Activated naive CD4-positive, alpha-beta T cell treated with anti-CD3 and anti-CD28 coated beads, Interleukin-2, amount 50 U/mL, for 72 hours (primary cell): ENCODE data around the gene NUTM2G. TPM values are rescaled to one million over a fixed set of nuclear protein-coding genes. Genes with fewer than 3 reads are reported as not detected.
"Not testable (repeated sequence)": the region's sequence is repeated elsewhere in the genome, so short reads cannot be mapped to it uniquely, and the experiment has no call there.

Experiments
- ATAC-seq, 2 donors: fragments of 150-1000 bp; cut with Tn5 transposase; 2 replicates each; pipeline ENCODE4 v1.10.0; 2021; ENCODE audit warnings: mild to moderate bottlenecking in 2 of 2, moderate library complexity in 2 of 2
- DNase-seq, 2 donors: peaks; one replicate each; pipeline ENCODE4 v3.0.0; 2021 to 2022; ENCODE audit warnings: low spot score in 2 of 2
- H3K27ac Mint-ChIP-seq, 2 donors: one replicate each; pipeline ENCODE4 v1.8.0; 2022; ENCODE audit warnings: mild to moderate bottlenecking in 2 of 2, mixed read lengths in 2 of 2
- H3K36me3 Mint-ChIP-seq, 2 donors: one replicate each; pipeline ENCODE4 v1.8.0; 2022; ENCODE audit warnings: mixed read lengths in 2 of 2
- H3K9me3 Mint-ChIP-seq, 2 donors: one replicate each; pipeline ENCODE4 v1.8.0; 2022; ENCODE audit warnings: mixed read lengths in 2 of 2
- total RNA-seq, 2 donors: library from RNA; stranded (reverse); gene quantifications; one replicate each; pipeline ENCODE4 v1.2.3, GENCODE V29; 2022

NUTM2G gene
- total RNA-seq, 2 donors from 2014 or later = not detected

GRCh38 chr9:96935401-96935800 lies 6.8 kb downstream of the NUTM2G start:
- peak overlapping the region in 1 of 2 donors; percentile 79 for H3K27ac Mint-ChIP-seq
- not testable (repeated sequence) for H3K36me3 Mint-ChIP-seq, ATAC-seq, H3K9me3 Mint-ChIP-seq, DNase-seq

GRCh38 chr9:96937442-96937841 lies 8.8 kb downstream of the NUTM2G start:
- not testable (repeated sequence) for H3K9me3 Mint-ChIP-seq, DNase-seq, H3K36me3 Mint-ChIP-seq
- ATAC-seq = peak in 1 of 2 donors; percentile 28
- H3K27ac Mint-ChIP-seq = peak overlapping the region in 1 of 2 donors; percentile 32

GRCh38 chr9:96938957-96939665 lies 10.5 kb downstream of the NUTM2G start:
- DNase-seq, ATAC-seq, H3K9me3 Mint-ChIP-seq, H3K36me3 Mint-ChIP-seq, H3K27ac Mint-ChIP-seq: not testable (repeated sequence)

- H3K36me3 Mint-ChIP-seq, H3K27ac Mint-ChIP-seq, H3K9me3 Mint-ChIP-seq, ATAC-seq, DNase-seq: not testable (repeated sequence)
These were observed 12.3 kb downstream of the NUTM2G start for GRCh38 chr9:96940982-96941381.

- H3K36me3 Mint-ChIP-seq, DNase-seq, H3K27ac Mint-ChIP-seq, ATAC-seq, H3K9me3 Mint-ChIP-seq: not testable (repeated sequence)
These were observed 13.0 kb downstream of the NUTM2G start for GRCh38 chr9:96941628-96942027.

- H3K36me3 Mint-ChIP-seq, H3K9me3 Mint-ChIP-seq, DNase-seq, H3K27ac Mint-ChIP-seq: not testable (repeated sequence)
- ATAC-seq = peak; percentile 52 to 58
These were observed 13.5 kb downstream of the NUTM2G start for GRCh38 chr9:96942181-96942580.

- ATAC-seq, DNase-seq, H3K9me3 Mint-ChIP-seq, H3K27ac Mint-ChIP-seq, H3K36me3 Mint-ChIP-seq: not testable (repeated sequence)
These were observed 20.7 kb downstream of the NUTM2G start for GRCh38 chr9:96949346-96949745.

GRCh38 chr9:96950539-96950938 lies 21.9 kb downstream of the NUTM2G start:
- H3K9me3 Mint-ChIP-seq, H3K36me3 Mint-ChIP-seq, DNase-seq, H3K27ac Mint-ChIP-seq, ATAC-seq: not testable (repeated sequence)

- H3K36me3 Mint-ChIP-seq, ATAC-seq, H3K9me3 Mint-ChIP-seq, DNase-seq, H3K27ac Mint-ChIP-seq: not testable (repeated sequence)
These were observed 38.9 kb downstream of the NUTM2G start for GRCh38 chr9:96967591-96967990.

- H3K9me3 Mint-ChIP-seq, H3K36me3 Mint-ChIP-seq, DNase-seq: not testable (repeated sequence)
- ATAC-seq = peak in 1 of 2 donors; percentile 73
- peak overlapping the region in 1 of 2 donors; percentile 56 for H3K27ac Mint-ChIP-seq
These were observed 43.9 kb downstream of the NUTM2G start for GRCh38 chr9:96972552-96972951.

- H3K36me3 Mint-ChIP-seq, DNase-seq, H3K9me3 Mint-ChIP-seq, H3K27ac Mint-ChIP-seq: not testable (repeated sequence)
- peak in 1 of 2 donors; percentile 24 for ATAC-seq
These were observed 45.4 kb downstream of the NUTM2G start for GRCh38 chr9:96974037-96974436.

- H3K27ac Mint-ChIP-seq, H3K36me3 Mint-ChIP-seq, H3K9me3 Mint-ChIP-seq, ATAC-seq, DNase-seq: not testable (repeated sequence)
These were observed 55.0 kb downstream of the NUTM2G start for GRCh38 chr9:96983496-96984122.

GRCh38 chr9:96984139-96984538 lies 55.5 kb downstream of the NUTM2G start:
- H3K27ac Mint-ChIP-seq, H3K9me3 Mint-ChIP-seq, DNase-seq, ATAC-seq, H3K36me3 Mint-ChIP-seq: not testable (repeated sequence)

GRCh38 chr9:96984887-96985286 lies 56.2 kb downstream of the NUTM2G start:
- not testable (repeated sequence) for ATAC-seq, DNase-seq, H3K27ac Mint-ChIP-seq, H3K36me3 Mint-ChIP-seq, H3K9me3 Mint-ChIP-seq

Other genes starting within 250 kb of the NUTM2G start
- 10 to 100 TPM in 1 of 2 donors, 1 to 10 TPM in 1; 8.7 to 10.3 TPM for gene ZNF510, start 150.8 kb upstream of the NUTM2G start, total RNA-seq
- 1 to 10 TPM; 4.0 to 6.8 TPM for gene ZNF782, start 74.3 kb upstream of the NUTM2G start, total RNA-seq
- 1 to 10 TPM; 2.6 to 2.8 TPM for gene CTSV, start 110.3 kb downstream of the NUTM2G start, total RNA-seq